ENCODE measurements around the gene GRM5.

GRM5 gene

GRCh38 chr11:88533001-88533400 lies 532.8 kb downstream of the GRM5 start:
- no peak overlapping the region for H3K27ac ChIP-seq
- TF ChIP-seq CTCF (IDR thresholded peaks at IDR 0.05) = no peak
- no peak for TF ChIP-seq ZFX (IDR thresholded peaks at IDR 0.05; ENCODE audit: borderline replicate concordance)

- no peak overlapping the region for H3K27ac ChIP-seq
- no peak for TF ChIP-seq ZFX (IDR thresholded peaks at IDR 0.05; ENCODE audit: borderline replicate concordance)
- TF ChIP-seq CTCF (IDR thresholded peaks at IDR 0.05) = no peak
Observed at GRCh38 chr11:88531831-88532230, 534.0 kb downstream of the GRM5 start.

- no peak overlapping the region for H3K27ac ChIP-seq
- no peak for TF ChIP-seq ZFX (IDR thresholded peaks at IDR 0.05; ENCODE audit: borderline replicate concordance)
- no peak for TF ChIP-seq CTCF (IDR thresholded peaks at IDR 0.05)
Observed at GRCh38 chr11:88529426-88529825, 536.4 kb downstream of the GRM5 start.

- TF ChIP-seq ZFX (IDR thresholded peaks at IDR 0.05; ENCODE audit: borderline replicate concordance) (no peak), CTCF (IDR thresholded peaks at IDR 0.05) (no peak)
- H3K27ac ChIP-seq = no peak overlapping the region
Observed at GRCh38 chr11:88523386-88524071, 542.3 kb downstream of the GRM5 start.

GRCh38 chr11:88522624-88523385 lies 543.0 kb downstream of the GRM5 start:
- TF ChIP-seq CTCF (IDR thresholded peaks at IDR 0.05) = no peak
- no peak for TF ChIP-seq ZFX (IDR thresholded peaks at IDR 0.05; ENCODE audit: borderline replicate concordance)
- H3K27ac ChIP-seq = no peak overlapping the region

- no peak for TF ChIP-seq CTCF (IDR thresholded peaks at IDR 0.05)
- TF ChIP-seq ZFX (IDR thresholded peaks at IDR 0.05; ENCODE audit: borderline replicate concordance) = no peak
- no peak overlapping the region for H3K27ac ChIP-seq
Observed at GRCh38 chr11:88521799-88522201, 544.0 kb downstream of the GRM5 start.

- TF ChIP-seq CTCF (IDR thresholded peaks at IDR 0.05) (no peak), ZFX (IDR thresholded peaks at IDR 0.05; ENCODE audit: borderline replicate concordance) (no peak)
- H3K27ac ChIP-seq = no peak overlapping the region
Observed at GRCh38 chr11:88521399-88521798, 544.4 kb downstream of the GRM5 start.
